ENCODE data around the gene HSPA12B.

HSPA12B gene

DNA sequence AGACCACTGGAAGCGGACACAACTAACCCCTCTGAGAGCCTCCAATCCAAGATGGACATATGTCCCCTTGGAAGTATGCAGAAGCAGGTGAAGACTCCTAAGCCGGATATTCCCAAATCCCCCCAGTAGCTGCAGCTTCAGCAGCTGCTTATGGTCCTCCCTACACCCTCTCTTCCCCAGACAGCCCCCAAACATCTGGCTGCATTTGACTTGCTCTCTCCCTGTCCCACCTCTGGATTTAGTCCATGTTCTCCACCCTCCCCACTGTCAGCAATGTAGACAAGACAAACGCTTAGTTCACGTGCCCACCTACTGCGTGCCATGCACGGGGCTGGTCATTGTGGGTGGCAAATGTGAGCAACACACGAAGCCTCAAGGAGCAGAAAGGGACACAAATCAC lies 46.1 kb upstream of the HSPA12B start:
- TF ChIP-seq, protein P1, sequence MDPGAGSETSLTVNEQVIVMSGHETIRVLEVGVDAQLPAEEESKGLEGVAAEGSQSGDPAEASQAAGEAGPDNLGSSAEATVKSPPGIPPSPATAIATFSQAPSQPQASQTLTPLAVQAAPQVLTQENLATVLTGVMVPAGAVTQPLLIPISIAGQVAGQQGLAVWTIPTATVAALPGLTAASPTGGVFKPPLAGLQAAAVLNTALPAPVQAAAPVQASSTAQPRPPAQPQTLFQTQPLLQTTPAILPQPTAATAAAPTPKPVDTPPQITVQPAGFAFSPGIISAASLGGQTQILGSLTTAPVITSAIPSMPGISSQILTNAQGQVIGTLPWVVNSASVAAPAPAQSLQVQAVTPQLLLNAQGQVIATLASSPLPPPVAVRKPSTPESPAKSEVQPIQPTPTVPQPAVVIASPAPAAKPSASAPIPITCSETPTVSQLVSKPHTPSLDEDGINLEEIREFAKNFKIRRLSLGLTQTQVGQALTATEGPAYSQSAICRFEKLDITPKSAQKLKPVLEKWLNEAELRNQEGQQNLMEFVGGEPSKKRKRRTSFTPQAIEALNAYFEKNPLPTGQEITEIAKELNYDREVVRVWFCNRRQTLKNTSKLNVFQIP (CRISPR knock-in tag; IDR thresholded peaks at IDR 0.05; ENCODE audit: borderline replicate concordance, low read depth) = no peak
- TF ChIP-seq, protein P2, sequence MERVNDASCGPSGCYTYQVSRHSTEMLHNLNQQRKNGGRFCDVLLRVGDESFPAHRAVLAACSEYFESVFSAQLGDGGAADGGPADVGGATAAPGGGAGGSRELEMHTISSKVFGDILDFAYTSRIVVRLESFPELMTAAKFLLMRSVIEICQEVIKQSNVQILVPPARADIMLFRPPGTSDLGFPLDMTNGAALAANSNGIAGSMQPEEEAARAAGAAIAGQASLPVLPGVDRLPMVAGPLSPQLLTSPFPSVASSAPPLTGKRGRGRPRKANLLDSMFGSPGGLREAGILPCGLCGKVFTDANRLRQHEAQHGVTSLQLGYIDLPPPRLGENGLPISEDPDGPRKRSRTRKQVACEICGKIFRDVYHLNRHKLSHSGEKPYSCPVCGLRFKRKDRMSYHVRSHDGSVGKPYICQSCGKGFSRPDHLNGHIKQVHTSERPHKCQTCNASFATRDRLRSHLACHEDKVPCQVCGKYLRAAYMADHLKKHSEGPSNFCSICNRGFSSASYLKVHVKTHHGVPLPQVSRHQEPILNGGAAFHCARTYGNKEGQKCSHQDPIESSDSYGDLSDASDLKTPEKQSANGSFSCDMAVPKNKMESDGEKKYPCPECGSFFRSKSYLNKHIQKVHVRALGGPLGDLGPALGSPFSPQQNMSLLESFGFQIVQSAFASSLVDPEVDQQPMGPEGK (CRISPR knock-in tag; IDR thresholded peaks at IDR 0.05; ENCODE audit: borderline replicate concordance) = no peak
- TF ChIP-seq, protein P3, sequence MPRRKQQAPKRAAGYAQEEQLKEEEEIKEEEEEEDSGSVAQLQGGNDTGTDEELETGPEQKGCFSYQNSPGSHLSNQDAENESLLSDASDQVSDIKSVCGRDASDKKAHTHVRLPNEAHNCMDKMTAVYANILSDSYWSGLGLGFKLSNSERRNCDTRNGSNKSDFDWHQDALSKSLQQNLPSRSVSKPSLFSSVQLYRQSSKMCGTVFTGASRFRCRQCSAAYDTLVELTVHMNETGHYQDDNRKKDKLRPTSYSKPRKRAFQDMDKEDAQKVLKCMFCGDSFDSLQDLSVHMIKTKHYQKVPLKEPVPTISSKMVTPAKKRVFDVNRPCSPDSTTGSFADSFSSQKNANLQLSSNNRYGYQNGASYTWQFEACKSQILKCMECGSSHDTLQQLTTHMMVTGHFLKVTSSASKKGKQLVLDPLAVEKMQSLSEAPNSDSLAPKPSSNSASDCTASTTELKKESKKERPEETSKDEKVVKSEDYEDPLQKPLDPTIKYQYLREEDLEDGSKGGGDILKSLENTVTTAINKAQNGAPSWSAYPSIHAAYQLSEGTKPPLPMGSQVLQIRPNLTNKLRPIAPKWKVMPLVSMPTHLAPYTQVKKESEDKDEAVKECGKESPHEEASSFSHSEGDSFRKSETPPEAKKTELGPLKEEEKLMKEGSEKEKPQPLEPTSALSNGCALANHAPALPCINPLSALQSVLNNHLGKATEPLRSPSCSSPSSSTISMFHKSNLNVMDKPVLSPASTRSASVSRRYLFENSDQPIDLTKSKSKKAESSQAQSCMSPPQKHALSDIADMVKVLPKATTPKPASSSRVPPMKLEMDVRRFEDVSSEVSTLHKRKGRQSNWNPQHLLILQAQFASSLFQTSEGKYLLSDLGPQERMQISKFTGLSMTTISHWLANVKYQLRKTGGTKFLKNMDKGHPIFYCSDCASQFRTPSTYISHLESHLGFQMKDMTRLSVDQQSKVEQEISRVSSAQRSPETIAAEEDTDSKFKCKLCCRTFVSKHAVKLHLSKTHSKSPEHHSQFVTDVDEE (CRISPR knock-in tag; IDR thresholded peaks at IDR 0.05) = no peak
- TF ChIP-seq SNAI2 (CRISPR knock-in tag; IDR thresholded peaks at IDR 0.05) = no peak
- no peak for ATAC-seq

DNA sequence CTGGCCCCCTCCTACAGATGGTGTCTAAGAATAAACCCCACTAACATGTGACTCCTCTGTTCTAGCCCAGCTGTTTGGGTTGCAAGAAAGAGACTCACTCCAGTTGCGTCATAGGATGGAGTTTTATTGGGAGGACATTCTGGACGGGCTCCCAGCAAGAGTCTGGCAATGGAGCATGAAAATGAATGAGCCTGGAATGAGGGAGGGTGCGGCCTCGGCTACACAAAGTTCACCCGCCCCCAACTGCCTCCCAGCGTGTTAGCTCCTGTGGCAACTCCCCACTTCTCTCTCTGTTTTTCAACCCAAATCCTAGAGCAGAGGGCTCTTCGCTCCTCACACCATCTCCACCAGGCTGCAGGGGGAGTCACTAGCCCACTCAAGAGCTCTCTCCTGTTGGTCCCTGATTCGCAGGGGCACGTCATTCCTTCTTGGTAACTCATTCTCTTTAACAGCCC lies 45.6 kb upstream of the HSPA12B start:
- ATAC-seq = peak; percentile 10; the same call in 2 of the 3 replicates
- TF ChIP-seq, protein P4, sequence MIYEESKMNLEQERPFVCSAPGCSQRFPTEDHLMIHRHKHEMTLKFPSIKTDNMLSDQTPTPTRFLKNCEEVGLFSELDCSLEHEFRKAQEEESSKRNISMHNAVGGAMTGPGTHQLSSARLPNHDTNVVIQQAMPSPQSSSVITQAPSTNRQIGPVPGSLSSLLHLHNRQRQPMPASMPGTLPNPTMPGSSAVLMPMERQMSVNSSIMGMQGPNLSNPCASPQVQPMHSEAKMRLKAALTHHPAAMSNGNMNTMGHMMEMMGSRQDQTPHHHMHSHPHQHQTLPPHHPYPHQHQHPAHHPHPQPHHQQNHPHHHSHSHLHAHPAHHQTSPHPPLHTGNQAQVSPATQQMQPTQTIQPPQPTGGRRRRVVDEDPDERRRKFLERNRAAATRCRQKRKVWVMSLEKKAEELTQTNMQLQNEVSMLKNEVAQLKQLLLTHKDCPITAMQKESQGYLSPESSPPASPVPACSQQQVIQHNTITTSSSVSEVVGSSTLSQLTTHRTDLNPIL (CRISPR knock-in tag; IDR thresholded peaks at IDR 0.05; ENCODE audit: low read depth) = no peak
- no peak for TF ChIP-seq ZFP30 (CRISPR knock-in tag; IDR thresholded peaks at IDR 0.05)
- TF ChIP-seq, protein P5, sequence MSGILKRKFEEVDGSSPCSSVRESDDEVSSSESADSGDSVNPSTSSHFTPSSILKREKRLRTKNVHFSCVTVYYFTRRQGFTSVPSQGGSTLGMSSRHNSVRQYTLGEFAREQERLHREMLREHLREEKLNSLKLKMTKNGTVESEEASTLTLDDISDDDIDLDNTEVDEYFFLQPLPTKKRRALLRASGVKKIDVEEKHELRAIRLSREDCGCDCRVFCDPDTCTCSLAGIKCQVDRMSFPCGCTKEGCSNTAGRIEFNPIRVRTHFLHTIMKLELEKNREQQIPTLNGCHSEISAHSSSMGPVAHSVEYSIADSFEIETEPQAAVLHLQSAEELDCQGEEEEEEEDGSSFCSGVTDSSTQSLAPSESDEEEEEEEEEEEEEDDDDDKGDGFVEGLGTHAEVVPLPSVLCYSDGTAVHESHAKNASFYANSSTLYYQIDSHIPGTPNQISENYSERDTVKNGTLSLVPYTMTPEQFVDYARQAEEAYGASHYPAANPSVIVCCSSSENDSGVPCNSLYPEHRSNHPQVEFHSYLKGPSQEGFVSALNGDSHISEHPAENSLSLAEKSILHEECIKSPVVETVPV (CRISPR knock-in tag; IDR thresholded peaks at IDR 0.05) = no peak
- TF ChIP-seq, protein P2 (CRISPR knock-in tag; IDR thresholded peaks at IDR 0.05; ENCODE audit: borderline replicate concordance) = no peak
- TF ChIP-seq PPARA (CRISPR knock-in tag; IDR thresholded peaks at IDR 0.05; ENCODE audit: borderline replicate concordance) = no peak
- no peak for TF ChIP-seq ESRRG (CRISPR knock-in tag; IDR thresholded peaks at IDR 0.05)
- no peak for TF ChIP-seq BACH2 (CRISPR knock-in tag; IDR thresholded peaks at IDR 0.05; ENCODE audit: borderline replicate concordance)
- TF ChIP-seq ARNTL (CRISPR knock-in tag; IDR thresholded peaks at IDR 0.05; ENCODE audit: borderline replicate concordance, low read depth) = no peak
- TF ChIP-seq ZC3H10 (CRISPR knock-in tag; IDR thresholded peaks at IDR 0.05) = no peak
- TF ChIP-seq ZNF565 (CRISPR knock-in tag; conservative IDR thresholded peaks at IDR 0.05; ENCODE audit: low read depth) = no peak
- TF ChIP-seq TOX (CRISPR knock-in tag; IDR thresholded peaks at IDR 0.05; ENCODE audit: borderline replicate concordance) = no peak
- no peak for TF ChIP-seq TCF4 (CRISPR knock-in tag; IDR thresholded peaks at IDR 0.05; ENCODE audit: borderline replicate concordance)
- TF ChIP-seq, protein P1 (CRISPR knock-in tag; IDR thresholded peaks at IDR 0.05; ENCODE audit: borderline replicate concordance, low read depth) = no peak
- TF ChIP-seq CSDC2 (CRISPR knock-in tag; IDR thresholded peaks at IDR 0.05) = no peak
- no peak for TF ChIP-seq ZNF8 (CRISPR knock-in tag; IDR thresholded peaks at IDR 0.05)

All from SK-N-SH treated with all-trans-retinoic acid at 6 μM for 48 hours (cell line).